ENCODE measurements around the gene RAB27A.

DNA sequence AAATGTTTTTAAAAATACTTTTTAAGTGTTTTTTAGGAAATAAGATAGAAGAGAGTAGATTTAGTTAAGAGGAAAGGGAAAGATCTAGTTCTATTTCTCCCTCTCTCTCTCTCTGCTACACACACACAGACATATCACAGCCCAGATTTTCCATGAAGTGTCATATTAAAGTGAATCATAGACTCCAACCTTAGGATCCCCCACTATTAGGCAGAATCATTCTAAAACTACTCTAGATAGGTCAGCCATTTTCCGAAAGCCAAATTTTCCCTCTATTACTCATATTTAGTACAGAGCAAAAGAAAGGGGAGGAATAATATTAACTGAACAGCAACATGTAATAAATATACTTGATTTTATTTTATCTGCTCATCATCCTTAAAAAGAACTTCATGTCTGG lies 47.7 kb downstream of the RAB27A start:
- TF ChIP-seq, protein P1, sequence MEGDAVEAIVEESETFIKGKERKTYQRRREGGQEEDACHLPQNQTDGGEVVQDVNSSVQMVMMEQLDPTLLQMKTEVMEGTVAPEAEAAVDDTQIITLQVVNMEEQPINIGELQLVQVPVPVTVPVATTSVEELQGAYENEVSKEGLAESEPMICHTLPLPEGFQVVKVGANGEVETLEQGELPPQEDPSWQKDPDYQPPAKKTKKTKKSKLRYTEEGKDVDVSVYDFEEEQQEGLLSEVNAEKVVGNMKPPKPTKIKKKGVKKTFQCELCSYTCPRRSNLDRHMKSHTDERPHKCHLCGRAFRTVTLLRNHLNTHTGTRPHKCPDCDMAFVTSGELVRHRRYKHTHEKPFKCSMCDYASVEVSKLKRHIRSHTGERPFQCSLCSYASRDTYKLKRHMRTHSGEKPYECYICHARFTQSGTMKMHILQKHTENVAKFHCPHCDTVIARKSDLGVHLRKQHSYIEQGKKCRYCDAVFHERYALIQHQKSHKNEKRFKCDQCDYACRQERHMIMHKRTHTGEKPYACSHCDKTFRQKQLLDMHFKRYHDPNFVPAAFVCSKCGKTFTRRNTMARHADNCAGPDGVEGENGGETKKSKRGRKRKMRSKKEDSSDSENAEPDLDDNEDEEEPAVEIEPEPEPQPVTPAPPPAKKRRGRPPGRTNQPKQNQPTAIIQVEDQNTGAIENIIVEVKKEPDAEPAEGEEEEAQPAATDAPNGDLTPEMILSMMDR (IDR thresholded peaks at IDR 0.05 in 2 of 3, conservative IDR thresholded peaks at IDR 0.05 in 1 of 3; ENCODE audit: control insufficient read depth in 2 of 3, extremely low read depth in 1 of 3, insufficient read depth in 1 of 3, low read depth in 3 of 3, low read length in 3 of 3) = no peak
- no peak for TF ChIP-seq MXI1 (IDR thresholded peaks at IDR 0.05; ENCODE audit: low read depth, low read length)
- TF ChIP-seq, protein P2, sequence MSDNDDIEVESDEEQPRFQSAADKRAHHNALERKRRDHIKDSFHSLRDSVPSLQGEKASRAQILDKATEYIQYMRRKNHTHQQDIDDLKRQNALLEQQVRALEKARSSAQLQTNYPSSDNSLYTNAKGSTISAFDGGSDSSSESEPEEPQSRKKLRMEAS (IDR thresholded peaks at IDR 0.05; ENCODE audit: low read depth, low read length) = no peak
- TF ChIP-seq HDAC6 (IDR thresholded peaks at IDR 0.05; ENCODE audit: unreplicated experiment) = no peak
- no peak for TF ChIP-seq HDGF (IDR thresholded peaks at IDR 0.05)
- TF ChIP-seq, protein P3, sequence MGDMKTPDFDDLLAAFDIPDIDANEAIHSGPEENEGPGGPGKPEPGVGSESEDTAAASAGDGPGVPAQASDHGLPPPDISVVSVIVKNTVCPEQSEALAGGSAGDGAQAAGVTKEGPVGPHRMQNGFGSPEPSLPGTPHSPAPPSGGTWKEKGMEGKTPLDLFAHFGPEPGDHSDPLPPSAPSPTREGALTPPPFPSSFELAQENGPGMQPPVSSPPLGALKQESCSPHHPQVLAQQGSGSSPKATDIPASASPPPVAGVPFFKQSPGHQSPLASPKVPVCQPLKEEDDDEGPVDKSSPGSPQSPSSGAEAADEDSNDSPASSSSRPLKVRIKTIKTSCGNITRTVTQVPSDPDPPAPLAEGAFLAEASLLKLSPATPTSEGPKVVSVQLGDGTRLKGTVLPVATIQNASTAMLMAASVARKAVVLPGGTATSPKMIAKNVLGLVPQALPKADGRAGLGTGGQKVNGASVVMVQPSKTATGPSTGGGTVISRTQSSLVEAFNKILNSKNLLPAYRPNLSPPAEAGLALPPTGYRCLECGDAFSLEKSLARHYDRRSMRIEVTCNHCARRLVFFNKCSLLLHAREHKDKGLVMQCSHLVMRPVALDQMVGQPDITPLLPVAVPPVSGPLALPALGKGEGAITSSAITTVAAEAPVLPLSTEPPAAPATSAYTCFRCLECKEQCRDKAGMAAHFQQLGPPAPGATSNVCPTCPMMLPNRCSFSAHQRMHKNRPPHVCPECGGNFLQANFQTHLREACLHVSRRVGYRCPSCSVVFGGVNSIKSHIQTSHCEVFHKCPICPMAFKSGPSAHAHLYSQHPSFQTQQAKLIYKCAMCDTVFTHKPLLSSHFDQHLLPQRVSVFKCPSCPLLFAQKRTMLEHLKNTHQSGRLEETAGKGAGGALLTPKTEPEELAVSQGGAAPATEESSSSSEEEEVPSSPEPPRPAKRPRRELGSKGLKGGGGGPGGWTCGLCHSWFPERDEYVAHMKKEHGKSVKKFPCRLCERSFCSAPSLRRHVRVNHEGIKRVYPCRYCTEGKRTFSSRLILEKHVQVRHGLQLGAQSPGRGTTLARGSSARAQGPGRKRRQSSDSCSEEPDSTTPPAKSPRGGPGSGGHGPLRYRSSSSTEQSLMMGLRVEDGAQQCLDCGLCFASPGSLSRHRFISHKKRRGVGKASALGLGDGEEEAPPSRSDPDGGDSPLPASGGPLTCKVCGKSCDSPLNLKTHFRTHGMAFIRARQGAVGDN (IDR thresholded peaks at IDR 0.05) = no peak
- TF ChIP-seq TBL1XR1 (IDR thresholded peaks at IDR 0.05; ENCODE audit: low read depth, low read length) = no peak
- TF ChIP-seq EZH2 (IDR thresholded peaks at IDR 0.05; ENCODE audit: borderline replicate concordance, control insufficient read depth, low read depth, low read length) = no peak
- TF ChIP-seq RELA (IDR thresholded peaks at IDR 0.05; ENCODE audit: borderline replicate concordance, partially characterized antibody) = no peak
- TF ChIP-seq, protein P4, sequence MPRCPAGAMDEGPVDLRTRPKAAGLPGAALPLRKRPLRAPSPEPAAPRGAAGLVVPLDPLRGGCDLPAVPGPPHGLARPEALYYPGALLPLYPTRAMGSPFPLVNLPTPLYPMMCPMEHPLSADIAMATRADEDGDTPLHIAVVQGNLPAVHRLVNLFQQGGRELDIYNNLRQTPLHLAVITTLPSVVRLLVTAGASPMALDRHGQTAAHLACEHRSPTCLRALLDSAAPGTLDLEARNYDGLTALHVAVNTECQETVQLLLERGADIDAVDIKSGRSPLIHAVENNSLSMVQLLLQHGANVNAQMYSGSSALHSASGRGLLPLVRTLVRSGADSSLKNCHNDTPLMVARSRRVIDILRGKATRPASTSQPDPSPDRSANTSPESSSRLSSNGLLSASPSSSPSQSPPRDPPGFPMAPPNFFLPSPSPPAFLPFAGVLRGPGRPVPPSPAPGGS (IDR thresholded peaks at IDR 0.05; ENCODE audit: borderline replicate concordance, insufficient read depth, low read depth, low read length, poor library complexity, severe bottlenecking) = no peak
- TF ChIP-seq ETV6 (conservative IDR thresholded peaks at IDR 0.05 in 1 of 2, IDR thresholded peaks at IDR 0.05 in 1 of 2; ENCODE audit: borderline replicate concordance in 1 of 2, low read depth in 1 of 2) = no peak
- no peak for TF ChIP-seq ASH2L (IDR thresholded peaks at IDR 0.05; ENCODE audit: borderline replicate concordance, low read depth)
